SH-SY5Y (cell line): Measurements from ENCODE around the gene ANO7.

Source experiments
- GATA2 ChIP-seq: IDR thresholded peaks from 2 replicates; pipeline ENCODE4 v1.6.1; 2011; ENCODE audit warnings: mild to moderate bottlenecking, low read depth, low read length
- GATA3 ChIP-seq: IDR thresholded peaks from 2 replicates; pipeline ENCODE4 v1.6.1; 2011; ENCODE audit warnings: low read depth, mild to moderate bottlenecking, low read length, moderate library complexity

DNA sequence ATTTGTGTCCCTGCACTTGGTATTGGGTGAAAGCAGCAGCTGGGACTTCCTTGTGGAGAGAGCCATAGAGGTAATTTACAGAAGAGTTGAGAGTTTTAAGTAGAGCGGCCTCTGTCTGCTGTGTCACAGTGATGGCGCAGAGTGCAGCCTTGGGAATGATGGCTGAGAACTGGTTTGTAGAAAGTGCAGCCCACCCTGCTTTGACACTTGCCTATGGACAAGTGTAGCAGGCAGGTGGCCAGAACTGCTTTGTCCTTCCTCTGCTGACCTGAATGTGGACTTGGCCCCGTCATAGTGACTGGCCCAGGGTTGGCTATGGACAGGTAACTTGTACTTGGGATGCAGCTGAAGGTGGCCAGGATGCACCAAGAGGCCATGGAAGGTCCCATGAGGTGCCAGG lies 6.4 kb upstream of the ANO7 start:
- no peak for TF ChIP-seq GATA2
- no peak for TF ChIP-seq GATA3
